Esophagus (tissue), 2 donors: Measurements from ENCODE around the gene PDE6G. TPM values are rescaled to one million over a fixed set of nuclear protein-coding genes. Genes with fewer than 3 reads are reported as not detected.

Source experiments
- H3K27ac ChIP-seq, 2 donors: one replicate each; pipeline ENCODE4 v1.5.1; 2013; ENCODE audit warnings: low read depth in 2 of 2, mild to moderate bottlenecking in 2 of 2, inconsistent platforms in 1 of 2, low read length in 1 of 2, moderate library complexity in 1 of 2
- H3K27me3 ChIP-seq, 2 donors: one replicate each; pipeline ENCODE4 v1.6.1; 2013; ENCODE audit warnings: low read length in 2 of 2, control low read depth in 1 of 2, mild to moderate bottlenecking in 1 of 2; ENCODE audit not compliant: insufficient read depth in 2 of 2, control insufficient read depth in 1 of 2
- H3K36me3 ChIP-seq, 2 donors: one replicate each; pipeline ENCODE4 v1.6.1; 2013; ENCODE audit warnings: low read length in 1 of 2; ENCODE audit not compliant: control insufficient read depth in 2 of 2, insufficient read depth in 2 of 2
- H3K4me1 ChIP-seq, 2 donors: one replicate each; pipeline ENCODE4 v1.6.1; 2013; ENCODE audit warnings: low read length in 1 of 2; ENCODE audit not compliant: control insufficient read depth in 2 of 2, insufficient read depth in 2 of 2
- H3K4me3 ChIP-seq, 2 donors: one replicate each; pipeline ENCODE4 v1.5.1; 2013; ENCODE audit warnings: low read length in 2 of 2, mild to moderate bottlenecking in 2 of 2, low read depth in 1 of 2, moderate library complexity in 1 of 2
- H3K9me3 ChIP-seq, 2 donors: one replicate each; pipeline ENCODE4 v1.6.1; 2013; ENCODE audit warnings: mild to moderate bottlenecking in 2 of 2, low read depth in 1 of 2, low read length in 1 of 2, moderate library complexity in 1 of 2; ENCODE audit not compliant: control insufficient read depth in 2 of 2, insufficient read depth in 1 of 2
- WGBS, 2 donors: extraction: QIAGEN DNeasy Blood & Tissue Kit; methylation state at CpG; one replicate each; pipeline ENCODE4 v1.1.7; 2013; 5-methylcytosine and 5-hydroxymethylcytosine counted together
- polyA plus RNA-seq, 2 donors: library from polyadenylated mRNA; stranded (reverse); fragments of 200-250 nt; gene quantifications; one replicate each; pipeline ENCODE4 v1.2.3, GENCODE V29; 2013
- donor health status: healthy with polysubstance abuse.
- donor health status: Bipolar disorder and iron deficiency.

The PDE6G gene
- polyA plus RNA-seq, 2 donors, result 0.12 to 0.33 TPM

DNA sequence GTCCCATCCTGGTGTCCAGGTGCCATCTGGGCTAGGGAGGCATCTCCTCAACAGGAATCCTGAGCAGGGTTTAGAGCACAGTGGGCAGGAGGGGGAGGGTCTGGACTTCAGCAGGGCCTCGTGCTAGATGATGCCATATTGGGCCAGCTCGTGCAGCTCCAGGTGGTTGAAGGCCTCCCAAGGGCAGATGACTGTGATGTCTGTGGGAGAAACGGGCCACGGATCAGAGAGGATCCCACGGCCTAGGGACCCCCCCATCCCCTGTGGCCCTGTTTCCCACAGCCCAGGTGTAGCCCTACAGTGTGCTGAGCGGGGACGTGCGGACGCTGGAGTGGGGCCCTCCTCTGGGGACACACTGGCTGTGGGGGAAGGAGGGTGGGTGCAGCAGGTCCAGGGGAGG, 5.4 kb downstream of the PDE6G start:
- no peaks in the 10 kb centered on the region for H3K36me3 ChIP-seq
- WGBS, 2 donors, result 67 to 72% methylated on average over 9 of the region's 9 CpGs
- H3K27me3 ChIP-seq, result peaks cover 0 to 15% of the 10 kb centered on the region in 2 donors
- H3K4me1 ChIP-seq, result peaks cover 3 to 4% of the 10 kb centered on the region in 2 donors
- H3K27ac ChIP-seq, result no peak overlapping the region
- H3K9me3 ChIP-seq, result peaks cover 0 to 10% of the 10 kb centered on the region in 2 donors
- H3K4me3 ChIP-seq, result no peak overlapping the region

DNA sequence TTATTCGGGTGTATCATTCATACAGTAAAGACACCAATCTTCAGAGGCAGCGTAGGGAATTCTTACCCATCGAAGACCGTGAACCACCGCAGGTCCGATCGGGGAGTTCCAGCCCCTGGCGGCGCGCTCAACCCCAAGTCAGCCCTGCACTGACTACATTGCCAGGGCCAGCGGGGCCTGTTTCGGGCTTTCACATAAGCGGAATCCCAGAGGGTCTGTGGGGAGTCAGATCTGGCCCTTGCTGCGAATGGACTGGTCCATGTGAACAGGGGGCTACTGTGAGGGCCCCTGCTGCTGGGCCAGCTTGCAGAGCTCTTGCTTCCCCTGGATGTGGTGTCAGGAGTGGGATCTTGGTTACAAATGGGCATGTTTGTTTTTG, 7.6 kb downstream of the PDE6G start:
- no peak overlapping the region for H3K4me3 ChIP-seq
- peaks cover 0 to 12% of the 10 kb centered on the region in 2 donors for H3K27me3 ChIP-seq
- peaks cover 0 to 10% of the 10 kb centered on the region in 2 donors for H3K9me3 ChIP-seq
- peaks cover 3 to 4% of the 10 kb centered on the region in 2 donors for H3K4me1 ChIP-seq
- H3K36me3 ChIP-seq, result no peaks in the 10 kb centered on the region
- no peak overlapping the region for H3K27ac ChIP-seq
- WGBS, 2 donors, result 64 to 72% methylated on average over 14 of the region's 14 CpGs

- H3K4me1 ChIP-seq, result peaks cover 3 to 4% of the 10 kb centered on the region in 2 donors
- H3K36me3 ChIP-seq, result no peaks in the 10 kb centered on the region
- H3K4me3 ChIP-seq, result no peak overlapping the region
- peaks cover 0 to 12% of the 10 kb centered on the region in 2 donors for H3K27me3 ChIP-seq
- peaks cover 0 to 10% of the 10 kb centered on the region in 2 donors for H3K9me3 ChIP-seq
- no peak overlapping the region for H3K27ac ChIP-seq
- WGBS, 2 donors, result 11 to 12% methylated on average over 66 to 78 of the region's 78 CpGs
Measured at GRCh38 chr17:81648013-81648706, 8.2 kb downstream of the PDE6G start.

DNA sequence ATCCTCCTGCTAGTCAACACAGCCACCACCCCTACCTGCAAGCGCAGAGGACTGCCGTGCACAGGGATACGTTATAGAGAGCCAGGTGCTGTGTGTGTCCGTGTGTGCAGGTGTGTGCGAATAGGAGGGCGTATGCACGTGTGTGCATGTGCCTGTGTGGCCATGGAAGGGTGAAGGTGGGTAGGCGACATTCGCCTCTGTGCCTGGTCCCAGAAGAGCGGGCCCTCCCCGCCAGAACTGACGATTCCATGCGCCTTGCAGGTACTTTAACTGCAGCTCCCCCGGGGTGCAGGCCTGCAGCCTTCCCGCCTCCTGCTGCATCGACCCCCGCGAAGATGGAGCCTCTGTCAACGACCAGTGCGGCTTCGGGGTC, 8.7 kb downstream of the PDE6G start:
- peaks cover 0 to 12% of the 10 kb centered on the region in 2 donors for H3K27me3 ChIP-seq
- peaks cover 0 to 10% of the 10 kb centered on the region in 2 donors for H3K9me3 ChIP-seq
- H3K27ac ChIP-seq, result no peak overlapping the region
- H3K4me3 ChIP-seq, result no peak overlapping the region
- H3K36me3 ChIP-seq, result no peaks in the 10 kb centered on the region
- H3K4me1 ChIP-seq, result peaks cover 3 to 4% of the 10 kb centered on the region in 2 donors
- WGBS, 2 donors, result 27 to 34% methylated on average over 21 of the region's 21 CpGs

- Histone ChIP-seq H3K27ac (no peak overlapping the region), H3K4me1 (peaks cover 4 to 7% of the 10 kb centered on the region in 2 donors), H3K4me3 (no peak overlapping the region), H3K9me3 (peaks cover 0 to 10% of the 10 kb centered on the region in 2 donors), H3K27me3 (peaks cover 0 to 12% of the 10 kb centered on the region in 2 donors), H3K36me3 (no peaks in the 10 kb centered on the region)
- WGBS, 2 donors, result 66 to 71% methylated on average over 12 of the region's 12 CpGs
Measured at GRCh38 chr17:81646869-81647600, 9.3 kb downstream of the PDE6G start.

- 85 to 87% methylated on average over 29 of the region's 29 CpGs for WGBS, 2 donors
- Histone ChIP-seq H3K27ac (no peak overlapping the region), H3K27me3 (peaks cover 0 to 12% of the 10 kb centered on the region in 2 donors), H3K9me3 (peaks cover 0 to 10% of the 10 kb centered on the region in 2 donors), H3K36me3 (no peaks in the 10 kb centered on the region), H3K4me3 (no peak overlapping the region), H3K4me1 (peaks cover 4 to 7% of the 10 kb centered on the region in 2 donors)
Measured at GRCh38 chr17:81644976-81645952, 11.1 kb downstream of the PDE6G start.

GRCh38 chr17:81644496-81644895, 11.8 kb downstream of the PDE6G start:
- 88 to 93% methylated on average over 15 of the region's 15 CpGs for WGBS, 2 donors

DNA sequence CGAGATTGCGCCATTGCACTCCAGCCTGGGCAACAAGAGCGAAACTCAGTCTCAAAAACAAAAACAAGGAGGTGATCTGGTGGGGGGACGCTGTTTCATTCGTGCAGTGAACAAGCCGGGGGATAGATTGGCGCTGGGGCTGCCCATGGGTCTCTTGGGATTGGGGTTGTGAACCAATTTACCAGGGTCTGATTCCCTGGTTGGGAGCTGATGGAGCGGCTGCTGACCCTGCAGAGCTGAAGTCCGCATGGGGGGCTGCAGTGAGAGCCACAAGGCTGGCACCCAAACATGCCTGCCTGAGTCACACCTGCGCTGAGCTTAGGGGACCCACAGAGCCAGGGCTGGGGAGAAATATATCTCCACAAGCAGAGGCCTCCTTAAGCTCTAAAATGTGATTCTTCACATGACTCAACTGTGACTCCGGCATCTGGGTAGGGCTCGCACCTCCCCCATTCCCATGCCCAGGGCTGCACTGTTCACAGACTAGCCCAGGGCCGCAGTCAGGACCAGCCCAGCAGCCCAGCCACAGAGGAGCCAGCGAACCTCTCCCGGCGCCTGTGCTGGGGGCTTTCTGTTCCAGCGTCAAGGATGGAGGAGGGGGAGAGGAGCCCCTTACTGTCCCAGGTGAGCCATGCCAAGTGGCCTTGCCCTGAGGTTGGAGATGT, 14.4 kb downstream of the PDE6G start:
- Histone ChIP-seq H3K4me3 (no peak overlapping the region), H3K27ac (no peak overlapping the region)
- 87% methylated on average over 16 to 17 of the region's 17 CpGs for WGBS, 2 donors

More at GRCh38 chr17:81644496-81644895, 11.8 kb downstream of the PDE6G start:
- Histone ChIP-seq H3K27me3 (peaks cover 0 to 12% of the 10 kb centered on the region in 2 donors), H3K36me3 (no peaks in the 10 kb centered on the region), H3K9me3 (peaks cover 0 to 8% of the 10 kb centered on the region in 2 donors), H3K4me1 (peaks cover 4 to 7% of the 10 kb centered on the region in 2 donors), H3K27ac (no peak overlapping the region), H3K4me3 (no peak overlapping the region)

GRCh38 chr17:81640011-81640410, 16.3 kb downstream of the PDE6G start:
- Histone ChIP-seq H3K4me3 (no peak overlapping the region), H3K36me3 (no peaks in the 10 kb centered on the region), H3K4me1 (peaks cover 0 to 5% of the 10 kb centered on the region in 2 donors), H3K27me3 (no peaks in the 10 kb centered on the region), H3K27ac (no peak overlapping the region), H3K9me3 (no peaks in the 10 kb centered on the region)
- WGBS, 2 donors, result 92 to 93% methylated on average over 9 of the region's 9 CpGs

More for the DNA sequence above, 14.4 kb downstream of the PDE6G start:
- Histone ChIP-seq H3K36me3 (no peaks in the 10 kb centered on the region), H3K27me3 (no peaks in the 10 kb centered on the region), H3K9me3 (no peaks in the 10 kb centered on the region), H3K4me1 (peaks cover 0 to 4% of the 10 kb centered on the region in 2 donors)
